Adrenal gland (tissue), 12 donors: ENCODE data around the gene SOX13. TPM values are rescaled to one million over a fixed set of nuclear protein-coding genes. Genes with fewer than 3 reads are reported as not detected.

Source experiments
- DNase-seq, 7 donors: peaks; one replicate each; pipeline ENCODE4 v3.0.0-alpha.2; 2019 to 2020
- H3K27ac ChIP-seq, 5 donors: fragments of 200-600 bp; sonication (generic) in 4 of 5; 1 replicate in 3 of 5; 2 replicates in 2 of 5; pipeline versions ENCODE4 v1.5.1 to v1.8.0; 2016 to 2020; ENCODE audit warnings: mild to moderate bottlenecking in 1 of 5
- H3K27me3 ChIP-seq: fragments of 200-600 bp; 2 replicates; pipeline ENCODE4 v1.8.0; 2021
- H3K36me3 ChIP-seq, 2 donors: fragments of 200-600 bp; replicated peaks in 1 of 2; 1 replicate in 1 of 2; 2 replicates in 1 of 2; pipeline versions ENCODE4 v1.5.1 to v1.8.0; 2018 to 2022
- H3K4me1 ChIP-seq, 2 donors: fragments of 200-600 bp; replicated peaks in 1 of 2; 1 replicate in 1 of 2; 2 replicates in 1 of 2; pipeline versions ENCODE4 v1.5.1 to v1.8.0; 2018 to 2021
- H3K4me3 ChIP-seq, 4 donors: fragments of 200-600 bp; sonication (generic) in 3 of 4; one replicate each; pipeline ENCODE4 v1.5.1; 2016 to 2018
- H3K9me3 ChIP-seq, 3 donors: fragments of 200-600 bp; sonication (generic) in 1 of 3; replicated peaks in 1 of 3; 1 replicate in 2 of 3; 2 replicates in 1 of 3; pipeline versions ENCODE4 v1.5.1 to v1.8.0; 2016 to 2021
- CTCF ChIP-seq, 6 experiments: fragments of 450-650 bp in 4 of 6; fragments of 200-600 bp in 2 of 6; sonication (generic) in 1 of 6; IDR thresholded peaks; 1 replicate in 5 of 6; 2 replicates in 1 of 6; pipeline versions ENCODE4 v1.5.1 to v1.8.0; 2016 to 2021; ENCODE audit warnings: antibody characterized with exemption in 6 of 6, mild to moderate bottlenecking in 2 of 6, moderate library complexity in 1 of 6
- POLR2A ChIP-seq, 2 donors: fragments of 450-650 bp; IDR thresholded peaks; one replicate each; pipeline ENCODE4 v1.6.1; 2017; ENCODE audit warnings: antibody characterized with exemption in 2 of 2, mild to moderate bottlenecking in 2 of 2, moderate library complexity in 1 of 2
- WGBS, 4 donors: extraction: QIAGEN DNeasy Blood & Tissue Kit in 2 of 4; methylation state at CpG; one replicate each; pipeline versions ENCODE4 v1.1.5 to v1.1.7; 2013 to 2017; 5-methylcytosine and 5-hydroxymethylcytosine counted together
- intact Hi-C, 2 donors: fragments of 100-400 bp; cut with DNase I; formaldehyde crosslinking; loops; one replicate each; pipeline versions ENCODE4 v1.14.1 to v1.15.0; 2022 to 2023
- polyA plus RNA-seq, 3 donors: library from polyadenylated mRNA; stranded (reverse); fragments of 200-250 nt in 2 of 3; fragments of 350-450 nt in 1 of 3; fragmentation: Illumina TruSeq in 1 of 3; extraction: RNeasy Lipid Tissue Mini Kit (QIAGEN cat#74804) in 1 of 3; gene quantifications; one replicate each; pipeline ENCODE4 v1.2.3, GENCODE V29; 2013 to 2014
- total RNA-seq, 9 donors: library from RNA; depleted of rRNA in 4 of 9; stranded (reverse); fragments of >200 nt in 4 of 9; fragments of 120-200 nt in 1 of 9; fragmentation: NEBNext Ultra II Directional in 1 of 9; extraction: Animal tissue kit (Norgen Biotek cat#: 25700) in 1 of 9; gene quantifications; one replicate each; pipeline versions ENCODE4 v1.1.0 to v1.2.4, GENCODE V29; 2013 to 2023
- donor health status: healthy with polysubstance abuse.
- donor health status: Bipolar disorder and iron deficiency.
- donor health status: DM: yes; HTN: yes; CAD: no.
- donor health status: DM: no; HTN: no; CAD: no.
- donor health status: DM: no; HTN: no; CAD: no.
- donor health status: DM: yes; HTN: yes; CAD: no.

SOX13 gene
- total and polyA plus RNA-seq, 12 donors: 4.2 to 44.5 (median 25.6) TPM

- intact Hi-C loops: no loop called here
- Histone ChIP-seq H3K9me3 (no peaks in the 10 kb centered on the region), H3K36me3 (no peaks in the 10 kb centered on the region), H3K4me3 (no peak overlapping the region), H3K27ac (peak overlapping the region in 3 of 5 donors; percentile 11 to 90 (median 34)), H3K27me3 (no peaks in the 10 kb centered on the region), H3K4me1 (peaks cover 27 to 49% of the 10 kb centered on the region in 2 donors)
- no peak for DNase-seq
- WGBS, 4 donors: 59 to 83% (median 63%) methylated on average over 13 of the region's 13 CpGs
- TF ChIP-seq CTCF (IDR thresholded peaks at IDR 0.05): no peak
- no peak for TF ChIP-seq POLR2A (IDR thresholded peaks at IDR 0.05)
These were observed 29.2 kb downstream of the SOX13 start for GRCh38 chr1:204102029-204102611.

GRCh38 chr1:204102739-204103430 is 30.0 kb downstream of the SOX13 start:
- intact Hi-C loops: no loop called here
- H3K4me1 ChIP-seq: peaks cover 27 to 49% of the 10 kb centered on the region in 2 donors
- H3K27ac ChIP-seq: peak overlapping the region in 4 of 5 donors; percentile 3 to 90 (median 44)
- no peak overlapping the region for H3K4me3 ChIP-seq
- no peaks in the 10 kb centered on the region for H3K27me3 ChIP-seq
- 28 to 44% (median 33%) methylated on average over 3 of the region's 3 CpGs for WGBS, 4 donors
- no peaks in the 10 kb centered on the region for H3K9me3 ChIP-seq
- TF ChIP-seq CTCF (IDR thresholded peaks at IDR 0.05) (no peak), POLR2A (IDR thresholded peaks at IDR 0.05) (no peak)
- no peak for DNase-seq
- no peaks in the 10 kb centered on the region for H3K36me3 ChIP-seq

- Histone ChIP-seq H3K4me1 (peaks cover 27 to 48% of the 10 kb centered on the region in 2 donors), H3K27ac (peak overlapping the region in 4 of 5 donors; percentile 3 to 90 (median 72))
These were observed 30.5 kb downstream of the SOX13 start for GRCh38 chr1:204103431-204103741.

More at GRCh38 chr1:204103431-204103741, 30.5 kb downstream of the SOX13 start:
- H3K27me3 ChIP-seq: no peaks in the 10 kb centered on the region
- TF ChIP-seq POLR2A (IDR thresholded peaks at IDR 0.05) (no peak), CTCF (IDR thresholded peaks at IDR 0.05) (no peak)
- no peak for DNase-seq
- 61 to 75% (median 66%) methylated on average over 2 of the region's 2 CpGs for WGBS, 4 donors
- no peaks in the 10 kb centered on the region for H3K36me3 ChIP-seq
- no peak overlapping the region for H3K4me3 ChIP-seq
- intact Hi-C loops: no loop called here
- no peaks in the 10 kb centered on the region for H3K9me3 ChIP-seq
